Suprapubic skin (tissue), 3 donors: Measurements from ENCODE around the gene PAX6.

Experiments used
- POLR2AphosphoS5 ChIP-seq, 3 donors: sonication (generic); formaldehyde crosslinking; IDR thresholded peaks; one replicate each; pipeline ENCODE4 v1.6.1; 2017; ENCODE audit warnings: antibody characterized with exemption in 3 of 3
- TF ChIP-seq, protein P1 (sequence below), 2 donors: fragments of 200-600 bp in 1 of 2; fragments of 450-650 bp in 1 of 2; sonication (generic) in 1 of 2; IDR thresholded peaks; one replicate each; pipeline ENCODE4 v1.5.1; 2016 to 2019; ENCODE audit warnings: antibody characterized with exemption in 2 of 2, mild to moderate bottlenecking in 1 of 2, moderate library complexity in 1 of 2

DNA sequence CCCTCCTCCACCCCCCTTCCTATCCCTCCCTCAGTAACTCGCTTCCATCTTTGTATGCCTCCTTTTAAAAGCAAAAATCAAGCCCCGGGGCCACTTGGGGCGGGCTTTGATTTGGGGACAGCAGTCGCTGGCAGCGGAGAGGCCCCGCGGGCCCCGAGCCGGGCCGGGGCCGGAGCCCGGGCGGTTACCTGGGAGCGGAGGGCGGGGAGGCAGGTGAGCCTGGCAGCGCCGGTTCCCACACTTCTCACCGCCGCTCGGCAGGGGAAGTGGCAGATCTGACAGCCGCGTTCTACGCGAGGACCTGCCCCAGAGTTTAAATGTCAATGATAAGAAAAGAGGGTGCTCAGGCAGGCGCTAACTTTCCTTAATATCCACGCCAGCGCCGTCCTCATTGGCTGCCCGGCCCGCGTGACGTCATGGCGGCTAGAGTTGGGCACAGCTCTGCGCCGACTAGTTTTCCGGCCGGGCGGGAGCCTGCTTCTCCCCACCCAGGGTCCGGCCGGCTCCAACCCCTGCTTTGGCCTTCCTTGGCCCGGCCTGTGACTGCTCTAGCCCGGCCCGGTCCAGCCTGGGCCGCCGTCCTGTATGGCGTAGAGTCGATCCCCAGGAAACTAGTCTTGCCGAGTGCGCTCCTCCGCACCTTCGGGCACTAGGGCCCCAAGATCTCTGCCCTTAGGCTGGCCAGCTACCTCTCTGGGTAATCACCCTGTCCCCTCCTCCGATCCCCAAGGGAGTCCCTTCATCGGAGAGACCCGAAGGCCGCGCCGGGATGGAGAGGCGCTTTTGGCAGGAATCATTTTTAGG is 6.7 kb upstream of the PAX6 start:
- TF ChIP-seq, protein P1, sequence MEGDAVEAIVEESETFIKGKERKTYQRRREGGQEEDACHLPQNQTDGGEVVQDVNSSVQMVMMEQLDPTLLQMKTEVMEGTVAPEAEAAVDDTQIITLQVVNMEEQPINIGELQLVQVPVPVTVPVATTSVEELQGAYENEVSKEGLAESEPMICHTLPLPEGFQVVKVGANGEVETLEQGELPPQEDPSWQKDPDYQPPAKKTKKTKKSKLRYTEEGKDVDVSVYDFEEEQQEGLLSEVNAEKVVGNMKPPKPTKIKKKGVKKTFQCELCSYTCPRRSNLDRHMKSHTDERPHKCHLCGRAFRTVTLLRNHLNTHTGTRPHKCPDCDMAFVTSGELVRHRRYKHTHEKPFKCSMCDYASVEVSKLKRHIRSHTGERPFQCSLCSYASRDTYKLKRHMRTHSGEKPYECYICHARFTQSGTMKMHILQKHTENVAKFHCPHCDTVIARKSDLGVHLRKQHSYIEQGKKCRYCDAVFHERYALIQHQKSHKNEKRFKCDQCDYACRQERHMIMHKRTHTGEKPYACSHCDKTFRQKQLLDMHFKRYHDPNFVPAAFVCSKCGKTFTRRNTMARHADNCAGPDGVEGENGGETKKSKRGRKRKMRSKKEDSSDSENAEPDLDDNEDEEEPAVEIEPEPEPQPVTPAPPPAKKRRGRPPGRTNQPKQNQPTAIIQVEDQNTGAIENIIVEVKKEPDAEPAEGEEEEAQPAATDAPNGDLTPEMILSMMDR (IDR thresholded peaks at IDR 0.05): no peak
- no peak for TF ChIP-seq POLR2AphosphoS5 (IDR thresholded peaks at IDR 0.05)
